Heart left ventricle (tissue), 13 donors: ENCODE data around the gene LYST.

Experiments used
- CTCF ChIP-seq, 12 donors: fragments of 200-600 bp; sonication (generic) in 4 of 12; IDR thresholded peaks; one replicate each; pipeline versions ENCODE4 v1.5.0 to v1.8.0; 2018 to 2022; ENCODE audit warnings: antibody characterized with exemption in 12 of 12, mild to moderate bottlenecking in 5 of 12
- POLR2A ChIP-seq, 2 donors: fragments of 450-650 bp; IDR thresholded peaks; one replicate each; pipeline ENCODE4 v1.6.1; 2017; ENCODE audit warnings: antibody characterized with exemption in 2 of 2, mild to moderate bottlenecking in 2 of 2, moderate library complexity in 2 of 2
- donor health status: ischemic (EF 13 %, LVEDD 7.1; RV severe dilation, severe dysfunction).
- donor health status: DM: no; HTN: yes; CAD: no.
- donor health status: DM: no; HTN: no; CAD: no.
- donor health status: ischemic (EF 25% LVEDD 6.9; RV normal size, moderate dysfunction).
- donor health status: ischemic (EF 25% LVEDD 5.7; RV mildly dilated, moderate dysfunction).
- donor health status: ischemic (EF 35%, LVEDD 5.7; RV mildly dilated, moderate dysfunction).
- donor health status: nonischemic (EF 11% LVEDD 7.7; RV severe dilation, severe dysfunction).
- donor health status: DM: yes; HTN: yes; CAD: no.
- donor health status: PGD.
- donor health status: ischemic (EF 29% LVEDD 5.4; RV normal size, mild dysfunction).
- donor health status: nonischemic (EF 23%, LVEDD 6.1; RV moderate dilation, normal function).

GRCh38 chr1:235646463-235646862 is 220.2 kb downstream of the LYST start:
- TF ChIP-seq CTCF (IDR thresholded peaks at IDR 0.05) (no peak), POLR2A (IDR thresholded peaks at IDR 0.05) (no peak)
